ENCODE results near the gene SPATA22. TPM values are rescaled to one million over a fixed set of nuclear protein-coding genes. Genes with fewer than 3 reads are reported as not detected.
"Not testable (repeated sequence)": the region's sequence is repeated elsewhere in the genome, so short reads cannot be mapped to it uniquely, and the experiment has no call there.

Gene SPATA22
- total RNA-seq, 1 experiment from 2014 or later, result not detected

DNA sequence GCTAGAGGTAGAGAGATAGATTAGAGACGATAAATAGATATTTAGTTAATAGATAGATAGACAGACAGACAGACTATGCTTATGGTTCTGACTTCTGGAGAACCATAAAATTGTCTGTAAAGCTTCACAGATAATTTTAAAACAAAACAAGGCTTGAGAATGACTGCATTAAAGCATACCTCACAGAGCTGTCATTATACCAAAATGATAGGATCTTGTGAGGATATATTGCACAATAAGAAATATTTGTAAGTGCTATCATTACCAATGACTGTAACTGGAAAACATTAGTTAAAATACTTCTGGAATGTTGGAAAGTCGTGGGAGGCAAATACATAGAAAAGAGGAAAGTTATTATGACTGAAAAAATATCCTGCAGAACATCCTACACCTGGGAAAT is 69.8 kb downstream of the SPATA22 start:
- ATAC-seq (no peak), DNase-seq (no peak)
- H3K27ac ChIP-seq (ENCODE audit: low read length), result no peak overlapping the region
- no peak overlapping the region for H3K4me3 ChIP-seq (ENCODE audit: low read length)
- H3K9ac ChIP-seq (ENCODE audit: low read length), result no peak overlapping the region
- intact Hi-C loops (cut with micrococcal nuclease), result no loop called here
- POLR2A ChIA-PET (ENCODE audit: unreplicated experiment), result no interaction called here
- H3K9me3 ChIP-seq (ENCODE audit: low read length), result no peaks in the 10 kb centered on the region
- H2AFZ ChIP-seq (ENCODE audit: low read length), result no peak overlapping the region
- H3K4me1 ChIP-seq (ENCODE audit: insufficient read depth, low read length), result no peaks in the 10 kb centered on the region
- no peak for TF ChIP-seq EZH2 (IDR thresholded peaks at IDR 0.05; ENCODE audit: low read length, unreplicated experiment)
- TF ChIP-seq EZH2phosphoT487 (IDR thresholded peaks at IDR 0.05; ENCODE audit: borderline replicate concordance, low read length), result no peak
- TF ChIP-seq, protein P1, sequence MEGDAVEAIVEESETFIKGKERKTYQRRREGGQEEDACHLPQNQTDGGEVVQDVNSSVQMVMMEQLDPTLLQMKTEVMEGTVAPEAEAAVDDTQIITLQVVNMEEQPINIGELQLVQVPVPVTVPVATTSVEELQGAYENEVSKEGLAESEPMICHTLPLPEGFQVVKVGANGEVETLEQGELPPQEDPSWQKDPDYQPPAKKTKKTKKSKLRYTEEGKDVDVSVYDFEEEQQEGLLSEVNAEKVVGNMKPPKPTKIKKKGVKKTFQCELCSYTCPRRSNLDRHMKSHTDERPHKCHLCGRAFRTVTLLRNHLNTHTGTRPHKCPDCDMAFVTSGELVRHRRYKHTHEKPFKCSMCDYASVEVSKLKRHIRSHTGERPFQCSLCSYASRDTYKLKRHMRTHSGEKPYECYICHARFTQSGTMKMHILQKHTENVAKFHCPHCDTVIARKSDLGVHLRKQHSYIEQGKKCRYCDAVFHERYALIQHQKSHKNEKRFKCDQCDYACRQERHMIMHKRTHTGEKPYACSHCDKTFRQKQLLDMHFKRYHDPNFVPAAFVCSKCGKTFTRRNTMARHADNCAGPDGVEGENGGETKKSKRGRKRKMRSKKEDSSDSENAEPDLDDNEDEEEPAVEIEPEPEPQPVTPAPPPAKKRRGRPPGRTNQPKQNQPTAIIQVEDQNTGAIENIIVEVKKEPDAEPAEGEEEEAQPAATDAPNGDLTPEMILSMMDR (conservative IDR thresholded peaks at IDR 0.05; ENCODE audit: low read depth, low read length), result no peak
- no peaks in the 10 kb centered on the region for H3K9me2 ChIP-seq (replicated peaks; ENCODE audit: low read length)
- no peaks in the 10 kb centered on the region for H4K20me1 ChIP-seq (ENCODE audit: low read length)
- H3F3A ChIP-seq (ENCODE audit: low read length, unreplicated experiment), result no peaks in the 10 kb centered on the region
- no peaks in the 10 kb centered on the region for H3K79me2 ChIP-seq (ENCODE audit: low read length)
- H3K27me3 ChIP-seq (ENCODE audit: low read length), result peaks cover 6% of the 10 kb centered on the region; the same call in 1 of the 2 replicates
- no TSS peak for BruUV-seq (replicated peaks)
- CTCF ChIA-PET, result no interaction called here
- no peaks in the 10 kb centered on the region for H3K36me3 ChIP-seq (ENCODE audit: low read depth, low read length)
- H3K4me2 ChIP-seq (ENCODE audit: low read length), result no peak overlapping the region

GRCh38 chr17:3400055-3400454 is 71.6 kb downstream of the SPATA22 start:
- Histone ChIP-seq H2AFZ (ENCODE audit: low read length) (no peak overlapping the region), H4K20me1 (ENCODE audit: low read length) (no peaks in the 10 kb centered on the region), H3K9ac (ENCODE audit: low read length) (no peak overlapping the region), H3K36me3 (ENCODE audit: low read depth, low read length) (no peaks in the 10 kb centered on the region), H3K4me1 (ENCODE audit: insufficient read depth, low read length) (no peaks in the 10 kb centered on the region), H3K4me2 (ENCODE audit: low read length) (no peak overlapping the region), H3K27ac (ENCODE audit: low read length) (no peak overlapping the region), H3K27me3 (ENCODE audit: low read length) (peaks cover 6% of the 10 kb centered on the region; the same call in 1 of the 2 replicates), H3K9me3 (ENCODE audit: low read length) (no peaks in the 10 kb centered on the region), H3K9me2 (replicated peaks; ENCODE audit: low read length) (no peaks in the 10 kb centered on the region), H3F3A (ENCODE audit: low read length, unreplicated experiment) (no peaks in the 10 kb centered on the region), H3K79me2 (ENCODE audit: low read length) (no peaks in the 10 kb centered on the region), H3K4me3 (ENCODE audit: low read length) (no peak overlapping the region)
- POLR2A ChIA-PET (ENCODE audit: unreplicated experiment), result no interaction called here
- DNase-seq, result no peak
- intact Hi-C loops (cut with micrococcal nuclease), result no loop called here
- CTCF ChIA-PET, result no interaction called here
- no TSS peak for BruUV-seq (replicated peaks)
- no peak for ATAC-seq
- TF ChIP-seq, protein P1 (conservative IDR thresholded peaks at IDR 0.05; ENCODE audit: low read depth, low read length), result no peak
- no peak for TF ChIP-seq EZH2 (IDR thresholded peaks at IDR 0.05; ENCODE audit: low read length, unreplicated experiment)
- TF ChIP-seq EZH2phosphoT487 (IDR thresholded peaks at IDR 0.05; ENCODE audit: borderline replicate concordance, low read length), result no peak

DNA sequence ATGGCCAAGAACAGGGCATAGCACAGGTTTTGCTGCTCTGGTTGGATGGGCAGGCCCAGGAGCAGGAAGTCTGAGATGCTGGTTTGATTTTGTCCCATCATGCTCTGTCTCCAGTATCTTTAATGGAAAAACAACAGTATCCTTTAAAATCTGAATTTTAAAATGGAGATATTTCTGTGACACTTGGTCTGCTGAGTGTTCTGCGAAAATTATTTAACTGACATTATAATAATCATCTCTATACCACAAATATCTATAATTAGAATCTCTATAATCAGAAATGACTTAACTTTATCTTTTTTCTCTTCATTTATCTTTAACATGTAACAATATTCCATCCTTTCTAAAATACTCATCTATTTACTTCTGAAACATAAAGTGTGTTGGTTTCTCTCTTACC is 73.3 kb downstream of the SPATA22 start, which contains the start of gene OR1E1:
TSS of gene OR1E1 (minus strand) at position 101 of the 400 bp plus-strand sequence. CDS start at position 101, 0 bp downstream.
- CTCF ChIA-PET, result no interaction called here

GRCh38 chr17:3397801-3398200 is 73.8 kb downstream of the SPATA22 start:
- H2AFZ ChIP-seq (ENCODE audit: low read length); intact Hi-C loops (cut with micrococcal nuclease); H3K9me2 ChIP-seq (replicated peaks; ENCODE audit: low read length); POLR2A ChIA-PET (ENCODE audit: unreplicated experiment); H3K9me3 ChIP-seq (ENCODE audit: low read length); H3K4me2 ChIP-seq (ENCODE audit: low read length); H3K27me3 ChIP-seq (ENCODE audit: low read length); H3K4me3 ChIP-seq (ENCODE audit: low read length); H3K79me2 ChIP-seq (ENCODE audit: low read length); H3K36me3 ChIP-seq (ENCODE audit: low read depth, low read length); CTCF ChIA-PET; H3K27ac ChIP-seq (ENCODE audit: low read length); DNase-seq; H4K20me1 ChIP-seq (ENCODE audit: low read length); H3F3A ChIP-seq (ENCODE audit: low read length, unreplicated experiment); ATAC-seq; H3K9ac ChIP-seq (ENCODE audit: low read length); H3K4me1 ChIP-seq (ENCODE audit: insufficient read depth, low read length); BruUV-seq (replicated peaks): not testable (repeated sequence)

More for the DNA sequence above, 73.3 kb downstream of the SPATA22 start, which contains the start of gene OR1E1:
- TF ChIP-seq EZH2phosphoT487 (IDR thresholded peaks at IDR 0.05; ENCODE audit: borderline replicate concordance, low read length), result no peak
- no peak for TF ChIP-seq EZH2 (IDR thresholded peaks at IDR 0.05; ENCODE audit: low read length, unreplicated experiment)
- TF ChIP-seq, protein P1 (conservative IDR thresholded peaks at IDR 0.05; ENCODE audit: low read depth, low read length), result no peak
- Histone ChIP-seq H3K9me3 (ENCODE audit: low read length) (no peaks in the 10 kb centered on the region), H3K27me3 (ENCODE audit: low read length) (peaks cover 6% of the 10 kb centered on the region; the same call in 1 of the 2 replicates), H3K9ac (ENCODE audit: low read length) (no peak within 1 kb of the TSS), H3K4me1 (ENCODE audit: insufficient read depth, low read length) (no peaks in the 10 kb centered on the region), H3K9me2 (replicated peaks; ENCODE audit: low read length) (no peaks in the 10 kb centered on the region), H2AFZ (ENCODE audit: low read length) (no peak within 1 kb of the TSS), H3F3A (ENCODE audit: low read length, unreplicated experiment) (no peaks in the 10 kb centered on the region), H3K27ac (ENCODE audit: low read length) (no peak within 1 kb of the TSS), H3K36me3 (ENCODE audit: low read depth, low read length) (no peaks in the 10 kb centered on the region), H3K4me3 (ENCODE audit: low read length) (no peak within 1 kb of the TSS), H4K20me1 (ENCODE audit: low read length) (no peaks in the 10 kb centered on the region), H3K4me2 (ENCODE audit: low read length) (no peak within 1 kb of the TSS), H3K79me2 (ENCODE audit: low read length) (no peaks in the 10 kb centered on the region)
- BruUV-seq (replicated peaks), result no TSS peak
- DNase-seq, result no peak
- POLR2A ChIA-PET (ENCODE audit: unreplicated experiment), result no interaction called here
- intact Hi-C loops (cut with micrococcal nuclease), result no loop called here
- ATAC-seq, result no peak
